Uterus (tissue), 2 donors: Measurements from ENCODE around the gene ALX1.

Source experiments
- CTCF ChIP-seq, 4 experiments: fragments of 200-600 bp in 2 of 4; fragments of 450-650 bp in 2 of 4; sonication (generic) in 2 of 4; IDR thresholded peaks; one replicate each; pipeline ENCODE4 v1.5.1; 2016 to 2019; ENCODE audit warnings: antibody characterized with exemption in 4 of 4, mild to moderate bottlenecking in 2 of 4, moderate library complexity in 1 of 4
- POLR2A ChIP-seq, 2 donors: fragments of 450-650 bp; IDR thresholded peaks; one replicate each; pipeline ENCODE4 v1.6.1; 2016; ENCODE audit warnings: antibody characterized with exemption in 2 of 2, mild to moderate bottlenecking in 1 of 2, moderate library complexity in 1 of 2

DNA sequence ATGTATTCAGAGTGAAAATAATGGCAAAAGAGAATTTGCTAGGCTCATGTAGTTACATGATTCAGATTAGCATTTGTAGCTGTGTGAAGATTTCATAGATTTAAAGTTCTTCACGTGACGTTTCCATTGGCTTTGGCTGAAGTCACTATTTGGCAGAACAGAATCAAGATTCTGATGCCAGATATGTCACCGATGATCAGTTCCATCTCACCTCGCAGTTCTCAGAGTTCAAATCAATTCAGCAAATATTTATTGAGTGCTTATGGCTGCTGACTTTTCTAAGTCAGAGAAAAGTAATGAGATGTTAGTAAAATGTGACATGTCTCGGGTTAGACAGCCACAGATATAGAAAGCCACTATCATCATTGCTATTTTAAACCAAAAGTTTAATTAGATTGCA, 28.4 kb downstream of the ALX1 start:
- no peak for TF ChIP-seq CTCF (IDR thresholded peaks at IDR 0.05)
- no peak for TF ChIP-seq POLR2A (IDR thresholded peaks at IDR 0.05)
